Gastrocnemius medialis (tissue), 4 donors: ENCODE measurements around the gene PRR16. TPM values are rescaled to one million over a fixed set of nuclear protein-coding genes. Genes with fewer than 3 reads are reported as not detected.
"Not testable (repeated sequence)": the region's sequence is repeated elsewhere in the genome, so short reads cannot be mapped to it uniquely, and the experiment has no call there.

Source experiments
- ATAC-seq, 2 donors: fragments of 150-250 bp; one replicate each; pipeline ENCODE4 v1.9.1; 2016
- DNase-seq, 2 donors: peaks; one replicate each; pipeline ENCODE4 v3.0.0-alpha.2; 2019
- H3K27ac ChIP-seq, 4 donors: fragments of 200-600 bp; sonication (generic); 1 replicate in 1 of 4; 2 replicates in 3 of 4; pipeline ENCODE4 v1.5.1; 2016 to 2018; ENCODE audit warnings: mild to moderate bottlenecking in 2 of 4, moderate library complexity in 1 of 4
- H3K27me3 ChIP-seq, 3 donors: fragments of 200-600 bp; sonication (generic) in 2 of 3; 1 replicate in 1 of 3; 2 replicates in 2 of 3; pipeline versions ENCODE4 v1.5.1 to v1.6.0; 2016 to 2019; ENCODE audit warnings: mild to moderate bottlenecking in 1 of 3, moderate library complexity in 1 of 3
- H3K36me3 ChIP-seq, 2 donors: fragments of 200-600 bp; sonication (generic) in 1 of 2; one replicate each; pipeline ENCODE4 v1.5.1; 2017 to 2018
- H3K4me1 ChIP-seq, 2 donors: fragments of 200-600 bp; sonication (generic) in 1 of 2; one replicate each; pipeline ENCODE4 v1.5.1; 2016 to 2017; ENCODE audit warnings: mild to moderate bottlenecking in 2 of 2
- H3K4me3 ChIP-seq, 4 donors: fragments of 200-600 bp; sonication (generic) in 3 of 4; 1 replicate in 1 of 4; 2 replicates in 3 of 4; pipeline ENCODE4 v1.5.1; 2016 to 2019; ENCODE audit warnings: mild to moderate bottlenecking in 2 of 4
- H3K9me3 ChIP-seq, 3 donors: fragments of 200-600 bp; sonication (generic) in 2 of 3; 1 replicate in 1 of 3; 2 replicates in 2 of 3; pipeline ENCODE4 v1.5.1; 2016 to 2019
- CTCF ChIP-seq, 5 experiments: fragments of 450-650 bp in 3 of 5; fragments of 200-600 bp in 2 of 5; sonication (generic) in 2 of 5; IDR thresholded peaks in 4 of 5; conservative IDR thresholded peaks in 1 of 5; 1 replicate in 4 of 5; 2 replicates in 1 of 5; pipeline ENCODE4 v1.5.1; 2016 to 2019; ENCODE audit warnings: antibody characterized with exemption in 5 of 5, mild to moderate bottlenecking in 3 of 5, moderate library complexity in 3 of 5
- POLR2A ChIP-seq, 2 donors: fragments of 450-650 bp; IDR thresholded peaks; one replicate each; pipeline ENCODE4 v1.6.1; 2017; ENCODE audit warnings: antibody characterized with exemption in 2 of 2, mild to moderate bottlenecking in 2 of 2, moderate library complexity in 2 of 2
- in situ Hi-C, 4 donors: fragments of 200-750 bp; cut with MboI; loops; one replicate each; pipeline versions ENCODE4 v1.15.0 to v1.8.0; 2017; ENCODE audit warnings: low sequenced_read_pairs in 4 of 4
- intact Hi-C: fragments of 100-400 bp; cut with DNase I; formaldehyde crosslinking; loops from one replicate; pipeline ENCODE4 v1.15.1; 2023; ENCODE audit warnings: low total_unique reads
- total RNA-seq, 4 donors: library from RNA; depleted of rRNA; stranded (reverse); fragments of >200 nt; gene quantifications; one replicate each; pipeline versions ENCODE4 v1.1.0 to v1.2.3, GENCODE V29; 2016

PRR16 gene
- total RNA-seq, 4 donors from 2014 or later, result 0.66 to 3.9 (median 2.6) TPM

DNA sequence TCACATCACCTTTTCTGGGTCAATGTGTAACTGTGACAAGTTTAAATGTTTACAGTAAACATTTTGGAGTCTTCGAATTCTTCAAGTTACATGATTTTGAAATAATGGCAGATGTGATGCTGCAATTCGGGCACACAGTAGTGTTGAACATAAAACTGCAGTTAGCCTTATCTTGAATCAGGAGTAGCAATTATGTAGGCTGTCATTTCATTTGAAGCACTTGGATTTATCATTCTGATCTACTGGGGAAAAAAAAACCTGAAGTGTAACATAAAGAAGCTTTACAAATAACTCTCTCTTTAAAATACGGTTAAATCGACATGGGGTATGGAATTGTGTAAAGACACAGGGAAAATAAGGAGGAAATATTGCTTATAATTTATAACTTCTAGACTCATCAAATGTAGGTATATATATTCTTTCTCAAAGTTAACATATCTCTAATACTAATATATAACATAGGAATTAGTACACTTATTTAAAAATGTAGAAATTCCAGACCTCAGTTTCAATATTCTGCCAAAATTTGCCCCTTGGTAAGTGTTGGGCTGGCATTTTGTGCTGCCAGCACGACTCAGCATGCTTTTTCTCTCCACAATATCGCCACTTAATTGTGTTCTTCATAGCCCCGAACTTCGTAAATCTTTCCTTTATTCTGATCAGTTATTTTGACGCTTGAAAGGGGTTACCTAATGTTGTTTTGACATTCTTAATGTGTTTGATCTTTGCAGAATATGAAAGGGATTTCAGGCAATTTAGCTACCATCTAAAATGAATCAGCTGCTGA lies 226.7 kb downstream of the PRR16 start:
- in situ Hi-C loops, result no loop called here
- no peak for TF ChIP-seq POLR2A (IDR thresholded peaks at IDR 0.05)
- no peak for TF ChIP-seq CTCF (IDR thresholded peaks at IDR 0.05 in 4 of 5, conservative IDR thresholded peaks at IDR 0.05 in 1 of 5)
- Histone ChIP-seq H3K27me3 (no peaks in the 10 kb centered on the region), H3K4me3 (no peak overlapping the region), H3K27ac (no peak overlapping the region), H3K4me1 (no peaks in the 10 kb centered on the region), H3K36me3 (no peaks in the 10 kb centered on the region), H3K9me3 (no peaks in the 10 kb centered on the region)
- intact Hi-C loops, result no loop called here
- DNase-seq, result no peak
- no peak for ATAC-seq

- intact Hi-C loops (no loop called here), in situ Hi-C loops (no loop called here)
- no peaks in the 10 kb centered on the region for H3K9me3 ChIP-seq
- no peak for DNase-seq
- no peak overlapping the region for H3K4me3 ChIP-seq
- no peak for TF ChIP-seq POLR2A (IDR thresholded peaks at IDR 0.05)
- TF ChIP-seq CTCF (IDR thresholded peaks at IDR 0.05 in 4 of 5, conservative IDR thresholded peaks at IDR 0.05 in 1 of 5), result no peak
- no peaks in the 10 kb centered on the region for H3K36me3 ChIP-seq
- no peaks in the 10 kb centered on the region for H3K27me3 ChIP-seq
- no peaks in the 10 kb centered on the region for H3K4me1 ChIP-seq
- H3K27ac ChIP-seq, result no peak overlapping the region
- ATAC-seq, result no peak
Measured at GRCh38 chr5:120692325-120692724, 228.2 kb downstream of the PRR16 start.

DNA sequence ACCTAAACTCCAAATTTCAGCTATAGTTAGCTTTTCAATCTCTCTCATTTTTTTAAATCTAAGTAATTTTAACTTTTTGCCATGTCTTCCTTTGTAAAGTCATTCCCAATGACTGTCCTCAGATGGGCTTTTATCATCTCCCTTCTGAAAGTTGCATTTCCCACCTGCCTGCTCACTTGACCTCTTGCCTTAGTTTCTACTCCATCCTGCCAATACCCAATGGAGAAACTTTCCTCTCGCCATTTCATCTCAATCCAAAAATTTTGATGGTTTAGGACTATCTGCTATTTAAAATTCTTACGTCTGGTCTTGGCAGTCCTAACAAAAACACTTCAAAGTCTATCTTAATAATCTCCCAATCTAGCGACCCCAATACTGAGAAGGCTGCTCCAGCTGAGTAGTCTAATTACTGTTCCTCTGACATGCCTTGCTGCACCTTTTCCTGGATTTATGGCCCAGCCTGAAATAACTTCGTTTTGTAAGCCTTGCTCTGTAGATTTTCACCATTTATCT lies 231.3 kb downstream of the PRR16 start:
- in situ Hi-C loops, result no loop called here

GRCh38 chr5:120697147-120697546 lies 233.0 kb downstream of the PRR16 start:
- Histone ChIP-seq H3K27ac (no peak overlapping the region), H3K4me3 (no peak overlapping the region), H3K36me3 (no peaks in the 10 kb centered on the region), H3K27me3 (no peaks in the 10 kb centered on the region), H3K4me1 (no peaks in the 10 kb centered on the region), H3K9me3 (no peaks in the 10 kb centered on the region)
- DNase-seq (no peak), ATAC-seq (no peak)
- in situ Hi-C loops (no loop called here), intact Hi-C loops (no loop called here)
- TF ChIP-seq CTCF (IDR thresholded peaks at IDR 0.05 in 4 of 5, conservative IDR thresholded peaks at IDR 0.05 in 1 of 5) (no peak), POLR2A (IDR thresholded peaks at IDR 0.05) (no peak)

More for the DNA sequence above, 231.3 kb downstream of the PRR16 start:
- Histone ChIP-seq H3K9me3 (no peaks in the 10 kb centered on the region), H3K27ac (no peak overlapping the region), H3K4me3 (no peak overlapping the region), H3K27me3 (no peaks in the 10 kb centered on the region), H3K4me1 (no peaks in the 10 kb centered on the region), H3K36me3 (no peaks in the 10 kb centered on the region)
- DNase-seq (no peak), ATAC-seq (no peak)
- no peak for TF ChIP-seq POLR2A (IDR thresholded peaks at IDR 0.05)
- no peak for TF ChIP-seq CTCF (IDR thresholded peaks at IDR 0.05 in 4 of 5, conservative IDR thresholded peaks at IDR 0.05 in 1 of 5)
- intact Hi-C loops, result no loop called here

- H3K4me3 ChIP-seq, DNase-seq, ATAC-seq, H3K36me3 ChIP-seq, H3K9me3 ChIP-seq, intact Hi-C loops, H3K27me3 ChIP-seq, H3K27ac ChIP-seq, in situ Hi-C loops, H3K4me1 ChIP-seq: not testable (repeated sequence)
Measured at GRCh38 chr5:120697670-120698327, 233.7 kb downstream of the PRR16 start.

DNA sequence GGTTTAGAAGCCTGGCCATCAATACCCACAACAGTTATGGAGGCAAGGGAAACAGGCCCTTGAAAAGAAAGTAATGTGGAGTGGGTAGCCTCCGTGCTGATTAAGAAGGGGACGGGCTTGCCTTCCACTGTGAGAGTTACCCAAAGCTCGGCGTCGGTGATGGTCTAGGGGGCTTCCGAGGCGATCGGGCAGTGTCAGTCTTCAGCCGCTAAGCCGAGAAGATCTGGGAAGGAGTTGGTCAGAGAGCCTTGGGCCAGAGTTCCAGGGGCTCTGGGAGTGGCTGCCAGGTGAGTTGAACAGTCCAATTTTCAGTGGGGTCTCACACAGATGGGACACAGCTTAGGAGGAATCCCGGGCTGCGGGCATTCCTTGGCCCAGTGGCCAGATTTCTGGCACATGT lies 236.6 kb downstream of the PRR16 start:
- H3K4me1 ChIP-seq, DNase-seq, H3K9me3 ChIP-seq, ATAC-seq, H3K27me3 ChIP-seq, H3K4me3 ChIP-seq, intact Hi-C loops, H3K27ac ChIP-seq, H3K36me3 ChIP-seq, in situ Hi-C loops: not testable (repeated sequence)

DNA sequence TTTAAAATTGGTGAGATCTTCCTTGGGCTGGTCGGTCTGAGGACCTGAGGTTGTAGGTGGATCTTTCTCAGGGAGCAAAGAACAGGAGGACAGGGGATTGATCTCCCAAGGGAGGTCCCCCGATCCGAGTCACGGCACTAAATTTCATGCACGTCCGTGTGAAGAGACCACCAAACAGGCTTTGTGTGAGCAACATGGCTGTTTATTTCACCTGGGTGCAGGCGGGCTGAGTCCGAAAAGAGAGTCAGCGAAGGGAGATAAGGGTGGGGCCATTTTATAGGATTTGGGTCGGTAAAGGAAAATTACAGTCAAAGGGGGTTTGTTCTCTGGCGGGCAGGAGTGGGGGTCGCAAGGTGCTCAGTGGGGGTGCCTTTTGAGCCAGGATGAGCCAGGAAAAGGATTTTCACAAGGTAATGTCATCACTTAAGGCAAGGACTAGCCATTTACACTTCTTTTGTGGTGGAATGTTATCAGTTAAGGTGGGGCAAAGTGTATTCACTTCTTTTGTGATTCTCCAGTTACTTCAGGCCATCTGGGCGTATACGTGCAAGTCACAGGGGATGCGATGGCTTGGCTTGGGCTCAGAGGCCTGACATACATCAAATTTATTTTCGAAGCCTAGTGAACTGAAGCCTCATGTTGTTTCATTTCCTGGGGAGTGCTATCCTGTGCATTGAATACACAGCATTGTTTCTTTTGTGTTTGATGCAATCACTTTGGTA lies 238.9 kb downstream of the PRR16 start:
- DNase-seq, H3K36me3 ChIP-seq, H3K27me3 ChIP-seq, in situ Hi-C loops, ATAC-seq, H3K4me3 ChIP-seq, intact Hi-C loops, H3K9me3 ChIP-seq, H3K27ac ChIP-seq, H3K4me1 ChIP-seq: not testable (repeated sequence)
